H9 (cell line): ENCODE results near the gene ASPA. TPM values are rescaled to one million over a fixed set of nuclear protein-coding genes. Genes with fewer than 3 reads are reported as not detected.

Experiments
- DNase-seq: peaks from one replicate; pipeline ENCODE4 v3.0.0-alpha.2; 2017
- H2AFZ ChIP-seq: one replicate; pipeline ENCODE4 v1.6.1; 2013; ENCODE audit warnings: mild to moderate bottlenecking, low read length, control low read depth, moderate library complexity
- H2AK5ac ChIP-seq: 2 replicates; pipeline ENCODE4 v1.6.1; 2013; ENCODE audit warnings: low read length, control low read depth, mixed read lengths; ENCODE audit not compliant: insufficient read length
- H2BK120ac ChIP-seq: one replicate; pipeline ENCODE4 v1.6.1; 2013; ENCODE audit warnings: low read depth, mild to moderate bottlenecking, low read length, control low read depth, inconsistent platforms; ENCODE audit not compliant: poor library complexity, severe bottlenecking
- H2BK12ac ChIP-seq: 2 replicates; pipeline ENCODE4 v1.6.1; 2013; ENCODE audit warnings: low read length, control low read depth, mixed read lengths, low read depth; ENCODE audit not compliant: insufficient read length
- H2BK15ac ChIP-seq: 2 replicates; pipeline ENCODE4 v1.6.1; 2013; ENCODE audit warnings: low read depth, low read length, control low read depth
- H2BK20ac ChIP-seq: one replicate; pipeline ENCODE4 v1.6.1; 2013; ENCODE audit warnings: low read depth, mild to moderate bottlenecking, low read length, control low read depth, inconsistent platforms; ENCODE audit not compliant: poor library complexity, severe bottlenecking
- H2BK5ac ChIP-seq: 2 replicates; pipeline ENCODE4 v1.6.1; 2013; ENCODE audit warnings: low read length, control low read depth, mixed read lengths; ENCODE audit not compliant: insufficient read length
- H3K14ac ChIP-seq: 2 replicates; pipeline ENCODE4 v1.6.1; 2013; ENCODE audit warnings: low read length, control low read depth; ENCODE audit not compliant: insufficient read depth
- H3K18ac ChIP-seq: 2 replicates; pipeline ENCODE4 v1.6.1; 2013; ENCODE audit warnings: low read depth, mild to moderate bottlenecking, mixed read lengths, low read length, control low read depth; ENCODE audit not compliant: insufficient read length
- H3K23ac ChIP-seq: 2 replicates; pipeline ENCODE4 v1.6.1; 2013; ENCODE audit warnings: low read length, control low read depth, mixed read lengths, low read depth; ENCODE audit not compliant: insufficient read length
- H3K23me2 ChIP-seq: 2 replicates; pipeline ENCODE4 v1.6.1; 2013; ENCODE audit warnings: low read depth, mild to moderate bottlenecking, mixed read lengths, low read length, control low read depth; ENCODE audit not compliant: insufficient read length, poor library complexity, severe bottlenecking
- H3K27ac ChIP-seq: 2 replicates; pipeline ENCODE4 v1.5.1; 2013; ENCODE audit warnings: low read length, control low read depth, mixed read lengths, low read depth; ENCODE audit not compliant: insufficient read length
- H3K27me3 ChIP-seq: 2 replicates; pipeline ENCODE4 v1.6.1; 2013; ENCODE audit warnings: low read length, control low read depth, inconsistent platforms; ENCODE audit not compliant: insufficient read depth
- H3K4ac ChIP-seq: 2 replicates; pipeline ENCODE4 v1.6.1; 2013; ENCODE audit warnings: low read depth, mild to moderate bottlenecking, control low read depth, inconsistent platforms, low read length, moderate library complexity
- H3K4me1 ChIP-seq: 2 replicates; pipeline ENCODE4 v1.6.1; 2013; ENCODE audit warnings: low read length, control low read depth, inconsistent platforms; ENCODE audit not compliant: insufficient read depth
- H3K4me2 ChIP-seq: 2 replicates; pipeline ENCODE4 v1.6.1; 2013; ENCODE audit warnings: low read length, control low read depth, mixed read lengths; ENCODE audit not compliant: insufficient read length, insufficient read depth
- H3K56ac ChIP-seq: 2 replicates; pipeline ENCODE4 v1.6.1; 2013; ENCODE audit warnings: low read depth, mild to moderate bottlenecking, mixed read lengths, low read length, control low read depth; ENCODE audit not compliant: insufficient read length
- H3K79me1 ChIP-seq: 2 replicates; pipeline ENCODE4 v1.6.1; 2013; ENCODE audit warnings: low read depth, mild to moderate bottlenecking, moderate library complexity, low read length, control low read depth, inconsistent platforms; ENCODE audit not compliant: insufficient read depth, poor library complexity, severe bottlenecking
- H3K79me2 ChIP-seq: 2 replicates; pipeline ENCODE4 v1.6.1; 2013; ENCODE audit warnings: low read length, control low read depth, inconsistent platforms; ENCODE audit not compliant: insufficient read depth
- H3K9ac ChIP-seq: 2 replicates; pipeline ENCODE4 v1.6.1; 2013; ENCODE audit warnings: low read length, control low read depth, mixed read lengths; ENCODE audit not compliant: insufficient read length; ENCODE audit errors: extremely low read depth
- H3K9me3 ChIP-seq: one replicate; pipeline ENCODE4 v1.6.1; 2013; ENCODE audit warnings: low read depth, low read length, inconsistent platforms; ENCODE audit not compliant: control insufficient read depth
- H3T11ph ChIP-seq: one replicate; pipeline ENCODE4 v1.6.1; 2013; ENCODE audit warnings: mild to moderate bottlenecking, low read length, control low read depth, inconsistent platforms
- H4K20me1 ChIP-seq: one replicate; pipeline ENCODE4 v1.6.1; 2013; ENCODE audit not compliant: control insufficient read depth, insufficient read length, insufficient read depth
- H4K5ac ChIP-seq: 2 replicates; pipeline ENCODE4 v1.6.1; 2013; ENCODE audit warnings: low read depth, mild to moderate bottlenecking, mixed read lengths, low read length, control low read depth; ENCODE audit not compliant: insufficient read length
- H4K8ac ChIP-seq: replicated peaks from 2 replicates; pipeline ENCODE4 v1.6.1; 2013; ENCODE audit warnings: low read length, control low read depth, mixed read lengths, low read depth; ENCODE audit not compliant: insufficient read length
- H4K91ac ChIP-seq: 2 replicates; pipeline ENCODE4 v1.6.1; 2013; ENCODE audit warnings: low read depth, mild to moderate bottlenecking, moderate library complexity, mixed read lengths, low read length, control low read depth; ENCODE audit not compliant: insufficient read length
- H3K27ac Mint-ChIP-seq, 3 experiments: 2 replicates in 2 of 3; 3 replicates in 1 of 3; pipeline ENCODE4 v1.8.0; 2020 to 2021; ENCODE audit warnings: mixed read lengths in 3 of 3, mild to moderate bottlenecking in 1 of 3, moderate library complexity in 1 of 3
- H3K27me3 Mint-ChIP-seq: 2 replicates; pipeline ENCODE4 v1.8.0; 2021; ENCODE audit warnings: low read depth, mild to moderate bottlenecking, moderate library complexity, mixed read lengths
- H3K36me3 Mint-ChIP-seq, 3 experiments: 2 replicates in 2 of 3; 3 replicates in 1 of 3; pipeline ENCODE4 v1.8.0; 2020 to 2021; ENCODE audit warnings: low read depth in 3 of 3, mixed read lengths in 3 of 3; ENCODE audit not compliant: insufficient read depth in 1 of 3
- H3K4me1 Mint-ChIP-seq, 2 experiments: 2 replicates each; pipeline ENCODE4 v1.8.0; 2020; ENCODE audit warnings: mixed read lengths in 2 of 2
- H3K4me3 Mint-ChIP-seq, 2 experiments: 2 replicates in 1 of 2; 3 replicates in 1 of 2; pipeline ENCODE4 v1.8.0; 2020 to 2021; ENCODE audit warnings: mild to moderate bottlenecking in 2 of 2, mixed read lengths in 2 of 2, moderate library complexity in 1 of 2
- H3K9me3 Mint-ChIP-seq, 2 experiments: 2 replicates in 1 of 2; 3 replicates in 1 of 2; pipeline ENCODE4 v1.8.0; 2020; ENCODE audit warnings: mild to moderate bottlenecking in 2 of 2, mixed read lengths in 2 of 2, moderate library complexity in 1 of 2
- CTCF ChIP-seq: fragments of 200-600 bp; sonication (generic); conservative IDR thresholded peaks from 3 replicates; pipeline ENCODE4 v1.8.0; 2021; ENCODE audit warnings: antibody characterized with exemption, mild to moderate bottlenecking
- WGBS: extraction: QIAGEN DNeasy Blood & Tissue Kit; methylation state at CpG from one replicate; pipeline ENCODE4 v1.1.7; 2013; ENCODE audit warnings: missing lambda C conversion rate, low lambda C conversion rate, mixed read lengths; ENCODE audit not compliant: insufficient read length; ENCODE audit errors: extremely low coverage; 5-methylcytosine and 5-hydroxymethylcytosine counted together
- total RNA-seq: library from RNA; stranded (reverse); gene quantifications from 2 replicates; pipeline ENCODE4 v1.2.1, GENCODE V29; 2021

Gene ASPA
- total RNA-seq, 1 experiment from 2014 or later: not detected

- Histone ChIP-seq H2AFZ (no peak overlapping the region), H4K8ac (no peak overlapping the region), H2AK5ac (no peak overlapping the region), H3K14ac (no peak overlapping the region), H3K27ac (no peak overlapping the region), H3K4me2 (no peak overlapping the region), H2BK15ac (no peak overlapping the region), H3K56ac (no peak overlapping the region), H3K9me3 (no peaks in the 10 kb centered on the region), H3K27me3 (no peaks in the 10 kb centered on the region), H4K91ac (no peak overlapping the region), H4K20me1 (no peaks in the 10 kb centered on the region), H2BK12ac (no peak overlapping the region), H3K79me1 (no peaks in the 10 kb centered on the region), H3K9ac (no peak overlapping the region), H3K79me2 (no peaks in the 10 kb centered on the region), H3K23ac (no peak overlapping the region), H3K4me1 (no peaks in the 10 kb centered on the region), H3T11ph (no peak overlapping the region), H2BK120ac (no peak overlapping the region), H3K18ac (no peak overlapping the region), H3K4ac (no peak overlapping the region), H2BK5ac (no peak overlapping the region), H2BK20ac (no peak overlapping the region), H3K23me2 (no peaks in the 10 kb centered on the region), H4K5ac (no peak overlapping the region)
- DNase-seq: peak; percentile 72
- TF ChIP-seq CTCF: no peak
- H3K9me3 Mint-ChIP-seq: no peaks in the 10 kb centered on the region
- H3K4me1 Mint-ChIP-seq: peaks cover 8 to 27% of the 10 kb centered on the region in 2 experiments
- no CpG with 5 or more reads among the region's 32 CpGs for WGBS
- H3K27me3 Mint-ChIP-seq: peaks cover 2% of the 10 kb centered on the region
- H3K36me3 Mint-ChIP-seq: no peaks in the 10 kb centered on the region
- H3K4me3 Mint-ChIP-seq: no peak overlapping the region
- H3K27ac Mint-ChIP-seq: no peak overlapping the region; a peak in 1 of 7 replicates
Observed at GRCh38 chr17:3529817-3530741, 54.3 kb downstream of the ASPA start.
